ENCODE data around the gene STYK1. TPM values are rescaled to one million over a fixed set of nuclear protein-coding genes. Genes with fewer than 3 reads are reported as not detected.

STYK1 gene
- total and polyA plus RNA-seq, 9 of the 15 experiments (the other 6 are each of a cell fraction or from before 2014, with no cell fraction given), result 0.31 to 1.8 (median 0.64) TPM

- TF ChIP-seq ZKSCAN1 (IDR thresholded peaks at IDR 0.05; ENCODE audit: low read depth, low read length), result peak; percentile 52; the same call in 1 of the 2 replicates
- TF ChIP-seq MYBL2 (IDR thresholded peaks at IDR 0.05; ENCODE audit: low read depth), result 0 out of 2 replicates have a peak, but pooled peaks have one; percentile 40
- TF ChIP-seq MYBL2 (CRISPR knock-in tag; IDR thresholded peaks at IDR 0.05; ENCODE audit: borderline replicate concordance), result no peak
- no peak for TF ChIP-seq CGGBP1 (CRISPR knock-in tag; IDR thresholded peaks at IDR 0.05)
- TF ChIP-seq ZNF23 (CRISPR knock-in tag; IDR thresholded peaks at IDR 0.05), result no peak
- no peak for TF ChIP-seq MCM7 (IDR thresholded peaks at IDR 0.05)
- no peak for TF ChIP-seq ZBTB8A (IDR thresholded peaks at IDR 0.05; ENCODE audit: partially characterized antibody)
- 0 out of 2 replicates have a peak, but pooled peaks have one; percentile 35 for TF ChIP-seq TOE1 (IDR thresholded peaks at IDR 0.05; ENCODE audit: borderline replicate concordance)
- no peak for TF ChIP-seq TOE1 (CRISPR knock-in tag; IDR thresholded peaks at IDR 0.05; ENCODE audit: borderline replicate concordance, low read depth)
- TF ChIP-seq ZNF561 (CRISPR knock-in tag; conservative IDR thresholded peaks at IDR 0.05), result no peak
- TF ChIP-seq SOX6 (IDR thresholded peaks at IDR 0.05), result 0 out of 2 replicates have a peak, but pooled peaks have one; percentile 14
- TF ChIP-seq CBFB (CRISPR knock-in tag; IDR thresholded peaks at IDR 0.05), result no peak
- 0 out of 2 replicates have a peak, but pooled peaks have one; percentile 52 for TF ChIP-seq ZNF644 (tag; IDR thresholded peaks at IDR 0.05; ENCODE audit: low read depth)
- TF ChIP-seq ARHGAP35 (IDR thresholded peaks at IDR 0.05; ENCODE audit: partially characterized antibody), result no peak
- TF ChIP-seq TEAD4 (IDR thresholded peaks at IDR 0.05; ENCODE audit: low read length), result no peak
- no peak for TF ChIP-seq TEAD4 (CRISPR knock-in tag; IDR thresholded peaks at IDR 0.05; ENCODE audit: borderline replicate concordance)
- peak; percentile 94 for TF ChIP-seq C11orf30 (IDR thresholded peaks at IDR 0.05; ENCODE audit: low read depth)
- peak; percentile 86 for TF ChIP-seq POLR2G (IDR thresholded peaks at IDR 0.05; ENCODE audit: low read depth, low read length)
- no peak for TF ChIP-seq TGIF2 (CRISPR knock-in tag; IDR thresholded peaks at IDR 0.05)
- TF ChIP-seq ZNF263 (CRISPR knock-in tag; IDR thresholded peaks at IDR 0.05; ENCODE audit: borderline replicate concordance), result no peak
- TF ChIP-seq ARID3B (CRISPR knock-in tag; IDR thresholded peaks at IDR 0.05; ENCODE audit: borderline replicate concordance), result no peak
- TF ChIP-seq ID3 (CRISPR knock-in tag; IDR thresholded peaks at IDR 0.05), result no peak
- TF ChIP-seq ID3 (tag; IDR thresholded peaks at IDR 0.05), result peak; percentile 40; the same call in 1 of the 2 replicates
- no peak for TF ChIP-seq MCM2 (IDR thresholded peaks at IDR 0.05; ENCODE audit: low read depth)
- TF ChIP-seq ESRRA (IDR thresholded peaks at IDR 0.05; ENCODE audit: borderline replicate concordance, low read depth), result no peak
- 0 out of 2 replicates have a peak, but pooled peaks have one; percentile 27 for TF ChIP-seq ZNF384 (IDR thresholded peaks at IDR 0.05; ENCODE audit: low read depth, low read length)
These were observed 60.4 kb downstream of the STYK1 start, which contains the start of gene MAGOHB (continued) for GRCh38 chr12:10613349-10614055.

All from K562 (cell line).